ENCODE measurements around the gene ANAPC15. TPM values are rescaled to one million over a fixed set of nuclear protein-coding genes. Genes with fewer than 3 reads are reported as not detected.

ANAPC15 gene
- total RNA-seq, 1 experiment from 2014 or later = 65.6 TPM

DNA sequence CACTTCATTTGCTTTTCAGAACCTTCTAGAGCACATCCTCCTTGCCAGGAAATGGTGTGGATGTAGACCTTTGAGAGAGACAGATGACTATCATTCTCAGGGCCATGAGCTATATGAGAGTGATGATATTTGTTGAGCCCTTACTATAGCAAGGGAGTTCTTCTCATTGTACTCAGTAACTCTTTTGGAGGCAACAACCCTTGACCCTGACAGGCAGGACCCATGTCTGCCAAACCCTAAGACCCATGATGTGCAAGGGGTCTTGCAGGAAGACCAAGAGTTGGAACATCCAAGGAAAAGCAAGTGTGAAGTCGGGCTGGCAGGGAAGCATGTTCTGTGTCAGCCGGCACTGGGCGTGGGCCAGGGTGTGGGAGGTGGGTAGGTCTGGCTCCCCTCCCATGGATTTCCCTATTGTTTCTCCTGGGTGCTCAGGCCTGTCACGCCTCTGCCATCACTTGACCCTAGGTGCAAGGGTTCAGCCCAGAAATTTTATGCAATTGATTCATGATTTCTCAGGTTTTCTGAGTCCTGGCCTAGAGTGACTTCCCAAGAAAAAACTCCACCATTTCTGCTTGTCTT is 24.3 kb upstream of the ANAPC15 start:
- no peak overlapping the region for H2AFZ ChIP-seq (ENCODE audit: low read depth, low read length, poor library complexity, severe bottlenecking)
- ATAC-seq = no peak

More for the DNA sequence above, 24.3 kb upstream of the ANAPC15 start:
- Histone ChIP-seq H3K36me3 (ENCODE audit: control insufficient read depth in 1 of 2, insufficient read depth in 2 of 2, low read length in 2 of 2) (no peaks in the 10 kb centered on the region), H3K9ac (ENCODE audit: low read length) (no peak overlapping the region), H3K27me3 (ENCODE audit: insufficient read depth, low read length) (no peaks in the 10 kb centered on the region), H4K20me1 (ENCODE audit: insufficient read depth) (no peaks in the 10 kb centered on the region), H3K4me2 (ENCODE audit: low read length) (no peak overlapping the region), H3K9me2 (ENCODE audit: insufficient read depth) (no peaks in the 10 kb centered on the region), H3K27ac (ENCODE audit: low read depth, low read length) (no peak overlapping the region), H3K79me2 (ENCODE audit: insufficient read depth, low read length) (no peaks in the 10 kb centered on the region), H3K4me3 (replicated peaks in 1 of 2; ENCODE audit: low read depth in 1 of 2, low read length in 2 of 2) (no peak overlapping the region), H3K9me3 (ENCODE audit: control insufficient read depth in 1 of 2, insufficient read depth in 1 of 2, low read depth in 1 of 2, low read length in 2 of 2) (no peaks in the 10 kb centered on the region), H3K4me1 (ENCODE audit: control insufficient read depth in 1 of 2, insufficient read depth in 2 of 2, low read length in 2 of 2) (peaks cover 0 to 11% of the 10 kb centered on the region in 2 experiments; a peak in 1 of 4 replicates)
- intact Hi-C loops (cut with micrococcal nuclease) = no loop called here
- DNase-seq (ENCODE audit: low read depth, low spot score) = no peak
- RAD21 ChIA-PET (ENCODE audit: low non-redundant PET in 1 of 2, low total read pairs in 2 of 2, uncharacterized antibody in 2 of 2, unreplicated experiment in 2 of 2) = no interaction called here
- POLR2A ChIA-PET = no interaction called here
- TF ChIP-seq POLR2A (IDR thresholded peaks at IDR 0.05; ENCODE audit: borderline replicate concordance, extremely low read depth, insufficient read depth, insufficient read length) (no peak), RAD21 (IDR thresholded peaks at IDR 0.05; ENCODE audit: low read depth) (no peak), ELF1 (IDR thresholded peaks at IDR 0.05; ENCODE audit: borderline replicate concordance, low read depth) (no peak)
- TF ChIP-seq, protein P1, sequence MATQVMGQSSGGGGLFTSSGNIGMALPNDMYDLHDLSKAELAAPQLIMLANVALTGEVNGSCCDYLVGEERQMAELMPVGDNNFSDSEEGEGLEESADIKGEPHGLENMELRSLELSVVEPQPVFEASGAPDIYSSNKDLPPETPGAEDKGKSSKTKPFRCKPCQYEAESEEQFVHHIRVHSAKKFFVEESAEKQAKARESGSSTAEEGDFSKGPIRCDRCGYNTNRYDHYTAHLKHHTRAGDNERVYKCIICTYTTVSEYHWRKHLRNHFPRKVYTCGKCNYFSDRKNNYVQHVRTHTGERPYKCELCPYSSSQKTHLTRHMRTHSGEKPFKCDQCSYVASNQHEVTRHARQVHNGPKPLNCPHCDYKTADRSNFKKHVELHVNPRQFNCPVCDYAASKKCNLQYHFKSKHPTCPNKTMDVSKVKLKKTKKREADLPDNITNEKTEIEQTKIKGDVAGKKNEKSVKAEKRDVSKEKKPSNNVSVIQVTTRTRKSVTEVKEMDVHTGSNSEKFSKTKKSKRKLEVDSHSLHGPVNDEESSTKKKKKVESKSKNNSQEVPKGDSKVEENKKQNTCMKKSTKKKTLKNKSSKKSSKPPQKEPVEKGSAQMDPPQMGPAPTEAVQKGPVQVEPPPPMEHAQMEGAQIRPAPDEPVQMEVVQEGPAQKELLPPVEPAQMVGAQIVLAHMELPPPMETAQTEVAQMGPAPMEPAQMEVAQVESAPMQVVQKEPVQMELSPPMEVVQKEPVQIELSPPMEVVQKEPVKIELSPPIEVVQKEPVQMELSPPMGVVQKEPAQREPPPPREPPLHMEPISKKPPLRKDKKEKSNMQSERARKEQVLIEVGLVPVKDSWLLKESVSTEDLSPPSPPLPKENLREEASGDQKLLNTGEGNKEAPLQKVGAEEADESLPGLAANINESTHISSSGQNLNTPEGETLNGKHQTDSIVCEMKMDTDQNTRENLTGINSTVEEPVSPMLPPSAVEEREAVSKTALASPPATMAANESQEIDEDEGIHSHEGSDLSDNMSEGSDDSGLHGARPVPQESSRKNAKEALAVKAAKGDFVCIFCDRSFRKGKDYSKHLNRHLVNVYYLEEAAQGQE (IDR thresholded peaks at IDR 0.05; ENCODE audit: low read depth) = no peak
- TF ChIP-seq, protein P2, sequence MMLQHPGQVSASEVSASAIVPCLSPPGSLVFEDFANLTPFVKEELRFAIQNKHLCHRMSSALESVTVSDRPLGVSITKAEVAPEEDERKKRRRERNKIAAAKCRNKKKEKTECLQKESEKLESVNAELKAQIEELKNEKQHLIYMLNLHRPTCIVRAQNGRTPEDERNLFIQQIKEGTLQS (IDR thresholded peaks at IDR 0.05) = no peak
- no TSS peak for BruUV-seq (replicated peaks)
- CTCF ChIA-PET = no interaction called here

Data from HCT116 (cell line).